ENCODE data around the gene SRGAP3.

DNA sequence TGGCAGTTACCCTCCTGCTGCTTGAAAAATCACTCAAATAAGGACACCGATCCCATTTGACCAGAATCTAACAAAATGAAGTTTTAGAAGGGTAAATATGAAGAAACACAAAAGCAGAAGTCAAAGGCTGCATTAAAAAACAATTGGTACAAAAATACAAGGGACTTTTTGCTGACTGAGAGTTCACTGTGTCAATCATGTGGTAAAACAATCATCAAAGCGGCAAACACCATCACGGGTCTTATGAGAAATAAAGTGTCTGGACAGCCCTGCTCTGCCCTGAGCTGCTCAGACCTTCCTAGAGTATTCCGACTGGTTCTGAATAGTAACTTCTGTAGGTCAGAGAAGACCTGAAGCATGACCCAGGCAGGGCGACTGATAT is 148.9 kb downstream of the SRGAP3 start:
- TF ChIP-seq CTCF (IDR thresholded peaks at IDR 0.05; ENCODE audit: poor library complexity) (no peak), EZH2 (IDR thresholded peaks at IDR 0.05; ENCODE audit: borderline replicate concordance) (no peak)

Measured in hepatocyte (in vitro differentiated cells).